GM21723 (cell line): ENCODE results near the gene TMEM178B.
"Not testable (repeated sequence)": the region's sequence is repeated elsewhere in the genome, so short reads cannot be mapped to it uniquely, and the experiment has no call there.

Experiments used
- ATAC-seq: cut with Tn5 transposase; IDR thresholded peaks from one replicate; pipeline ENCODE4 v1.9.1; 2021; ENCODE audit warnings: mild to moderate bottlenecking, moderate library complexity; ENCODE audit not compliant: unreplicated experiment

The TMEM178B gene

DNA sequence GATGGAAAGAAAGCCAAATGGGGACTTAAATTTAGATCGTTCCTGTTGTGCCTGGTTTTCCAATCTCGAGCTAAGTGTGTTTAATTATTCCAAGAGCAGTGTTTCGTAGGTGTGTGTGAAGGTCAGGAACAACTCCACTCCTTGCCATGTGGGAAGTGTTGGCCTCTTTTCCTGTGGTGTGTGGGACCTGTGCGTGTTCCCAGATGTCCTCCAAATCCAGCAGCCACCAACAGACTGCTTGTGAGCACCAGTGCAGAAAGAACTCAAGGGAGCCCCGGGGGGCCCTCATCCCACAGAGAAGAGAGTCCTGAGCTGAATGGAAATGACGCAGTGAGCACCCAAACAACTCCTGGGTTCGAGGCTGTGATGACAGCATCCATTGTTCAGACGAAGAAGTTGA lies 227.7 kb downstream of the TMEM178B start:
- ATAC-seq, result no peak

DNA sequence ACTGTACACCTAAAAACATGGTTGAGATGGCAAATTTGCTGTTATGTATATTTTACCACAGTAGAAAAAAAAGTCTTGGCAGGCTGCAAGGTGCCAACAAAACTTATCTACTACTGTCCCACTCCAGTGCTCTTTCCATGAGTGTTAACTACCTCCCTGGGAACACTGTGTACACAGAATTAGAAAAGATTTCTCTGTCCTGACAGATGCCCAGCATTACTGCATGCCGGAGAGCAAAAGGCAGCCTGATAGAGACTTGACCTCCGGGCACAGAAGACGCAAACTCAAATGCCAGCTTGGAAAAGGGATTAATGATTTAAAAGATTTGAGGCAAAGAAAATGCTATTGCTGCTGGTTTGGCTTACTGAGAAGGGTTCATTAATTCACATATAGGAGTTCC lies 228.8 kb downstream of the TMEM178B start:
- ATAC-seq, result no peak

DNA sequence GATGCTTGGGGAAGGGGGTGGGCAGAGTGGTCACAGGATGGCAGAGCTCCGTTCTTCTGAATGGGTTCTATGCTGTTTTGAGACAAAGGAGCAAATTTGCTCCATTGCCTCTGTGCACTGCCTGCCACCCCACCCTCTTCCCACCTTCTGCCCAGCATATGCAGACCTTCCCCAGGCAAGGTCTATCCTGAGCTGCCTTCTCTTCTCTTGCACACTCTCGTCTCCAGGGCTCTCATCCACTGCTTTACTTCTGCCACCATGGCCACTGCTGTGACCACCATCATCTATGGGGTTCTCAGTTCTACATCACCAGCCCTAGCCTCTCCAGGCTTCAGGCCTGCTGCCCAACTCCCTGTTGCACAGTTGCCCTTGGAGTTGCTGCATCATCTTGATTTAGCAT lies 230.4 kb downstream of the TMEM178B start:
- ATAC-seq, result no peak

DNA sequence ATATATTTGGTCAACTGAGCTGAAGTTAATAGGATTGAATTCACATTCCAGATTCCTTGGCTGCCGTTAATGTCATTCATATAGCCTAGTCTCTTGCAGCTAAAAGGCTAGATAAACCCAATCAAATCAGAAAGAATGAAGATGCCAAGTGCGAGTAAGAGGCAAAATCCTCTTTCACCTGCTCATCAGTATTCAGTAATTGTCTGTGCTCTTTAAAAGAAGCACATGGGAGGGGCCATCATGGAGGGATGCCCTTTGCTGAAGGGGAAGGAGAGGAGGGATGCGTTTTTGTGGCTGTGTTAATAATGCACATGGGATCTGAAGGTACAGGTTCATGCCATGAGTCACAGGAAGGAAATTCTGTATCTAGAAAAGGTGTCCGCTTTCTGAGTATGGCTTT lies 232.2 kb downstream of the TMEM178B start:
- no peak for ATAC-seq

DNA sequence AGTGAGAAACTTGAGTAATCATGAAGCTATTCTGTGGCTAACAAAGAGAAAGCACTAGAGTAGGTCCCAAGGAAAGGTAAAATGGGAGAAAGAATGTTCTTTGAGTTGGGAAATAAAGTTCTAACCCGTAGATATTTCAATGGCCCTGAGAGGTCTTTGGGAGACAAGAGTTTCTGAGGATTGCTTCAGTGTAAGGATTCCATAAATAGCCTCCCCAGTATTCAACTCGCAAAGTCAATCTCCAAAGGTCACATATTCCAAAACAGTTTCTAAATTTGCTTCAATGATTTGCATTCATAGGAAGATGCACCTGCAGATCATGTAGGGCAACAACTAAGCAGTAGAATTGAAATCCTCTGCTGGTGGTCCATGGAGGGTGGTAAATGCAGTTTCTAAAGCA lies 238.5 kb downstream of the TMEM178B start:
- ATAC-seq, result no peak

DNA sequence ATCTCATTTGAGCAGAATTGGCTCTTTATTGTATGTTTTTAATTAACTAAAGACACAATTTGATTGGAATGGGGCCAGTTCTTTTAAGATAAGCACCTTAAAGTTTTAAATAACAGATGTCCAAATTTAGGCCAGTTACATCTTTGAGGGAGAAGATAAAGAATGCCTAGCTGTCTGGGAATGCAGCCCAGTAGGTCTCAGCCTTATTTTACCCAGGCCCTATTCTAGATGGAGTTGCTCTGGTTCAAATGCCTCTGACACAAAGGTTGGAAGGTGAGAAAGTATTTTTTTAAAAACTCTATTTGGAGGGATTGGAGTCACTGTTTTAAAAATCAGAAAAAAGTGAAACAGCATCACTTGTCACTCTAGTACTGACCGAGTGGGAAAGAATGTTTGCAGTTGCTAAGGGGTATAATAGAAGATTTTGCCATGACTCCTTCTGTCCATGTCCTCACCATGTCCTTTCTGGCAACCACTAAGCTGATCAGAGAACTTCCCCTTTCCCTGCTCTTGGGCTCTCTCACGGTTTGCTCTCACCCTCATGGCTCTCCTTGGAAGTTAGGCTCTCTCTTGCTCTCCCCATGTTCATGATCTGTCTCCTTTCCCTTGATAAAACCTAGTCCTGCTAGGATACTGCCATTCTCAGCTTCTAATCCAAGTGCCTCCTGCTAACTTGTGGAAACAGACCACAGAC lies 239.1 kb downstream of the TMEM178B start:
- ATAC-seq, result no peak

DNA sequence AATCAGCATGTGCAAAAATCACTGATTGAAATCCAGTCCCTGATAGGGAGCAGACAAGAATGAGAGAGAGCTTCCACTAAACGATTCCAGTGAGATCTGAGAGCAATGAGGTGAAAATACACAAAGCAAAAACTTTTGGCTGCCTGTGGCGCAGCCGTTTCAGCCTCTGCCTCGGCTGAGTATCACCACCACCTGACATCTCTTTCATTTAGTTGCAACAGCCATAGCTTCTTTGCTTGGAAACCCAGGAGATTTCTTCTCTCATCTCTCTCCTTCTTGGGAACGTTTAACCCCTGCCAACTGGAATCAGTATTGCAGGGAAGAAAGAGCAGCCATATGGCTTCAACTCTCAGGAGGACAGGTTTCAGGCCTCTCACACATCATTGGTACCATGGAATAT lies 240.0 kb downstream of the TMEM178B start:
- ATAC-seq, result no peak

DNA sequence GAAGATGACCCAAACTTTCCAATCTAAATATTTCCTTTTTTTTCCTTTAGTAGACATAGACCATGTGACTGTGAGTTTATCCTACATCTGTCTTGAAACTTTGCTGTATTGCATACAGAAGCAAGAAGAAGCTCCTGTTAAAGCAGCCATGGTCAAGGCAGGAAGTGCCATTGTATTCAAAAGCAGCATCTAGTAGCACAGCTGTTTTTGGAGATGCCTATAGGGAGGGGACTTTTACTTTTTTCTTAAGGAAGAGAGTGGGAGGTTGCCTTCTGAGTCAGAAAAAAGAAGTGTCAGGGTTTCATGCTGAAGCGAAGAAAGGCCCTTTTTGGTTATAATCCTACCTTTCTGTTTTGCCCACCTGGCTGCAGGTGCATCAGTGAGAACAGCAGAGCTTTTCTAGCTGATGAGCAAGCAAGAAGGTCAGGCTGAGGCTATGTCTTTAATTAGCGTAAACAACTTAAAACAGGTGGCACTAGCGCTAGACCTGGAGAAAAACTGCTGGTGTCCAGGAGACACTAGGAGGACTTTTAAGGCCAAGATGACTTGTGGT lies 243.2 kb downstream of the TMEM178B start:
- no peak for ATAC-seq

DNA sequence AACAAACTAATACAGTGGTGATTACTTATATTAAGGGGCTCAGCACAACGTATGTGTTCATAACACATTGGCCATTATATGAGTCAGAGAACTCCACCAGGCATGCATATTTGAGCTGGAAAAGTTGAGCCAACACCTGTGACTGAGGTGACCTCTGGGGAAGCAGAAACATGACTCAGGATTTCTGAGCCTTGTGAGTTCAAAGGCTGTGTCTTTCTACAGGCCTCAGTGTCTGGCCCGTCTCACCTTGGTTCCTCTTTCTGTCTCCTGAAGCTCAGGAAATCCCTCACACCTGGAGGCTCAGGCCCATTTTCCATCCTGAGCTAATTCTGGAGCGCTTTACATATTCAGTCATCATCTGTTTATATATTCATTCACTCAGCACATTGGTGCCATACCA lies 246.4 kb downstream of the TMEM178B start:
- ATAC-seq, result no peak

DNA sequence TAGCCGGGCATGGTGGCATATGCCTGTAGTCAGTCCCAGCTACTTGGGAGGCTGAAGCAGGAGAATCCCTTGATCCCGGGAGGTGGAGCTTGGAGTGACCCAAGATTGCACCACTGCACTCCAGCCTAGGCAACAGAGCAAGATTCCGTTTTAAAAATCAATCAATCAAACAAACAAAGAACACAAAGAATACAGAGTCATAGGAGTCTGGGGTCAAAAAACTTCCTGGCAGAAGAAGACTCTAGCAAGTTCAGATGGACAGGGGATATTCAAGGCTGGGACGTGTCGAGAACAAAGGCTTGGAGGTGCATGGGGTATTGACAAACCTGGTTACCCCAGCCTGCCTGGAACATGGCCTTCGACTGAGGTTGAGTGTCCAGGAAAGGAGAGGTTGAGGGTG lies 248.5 kb downstream of the TMEM178B start:
- no peak for ATAC-seq

DNA sequence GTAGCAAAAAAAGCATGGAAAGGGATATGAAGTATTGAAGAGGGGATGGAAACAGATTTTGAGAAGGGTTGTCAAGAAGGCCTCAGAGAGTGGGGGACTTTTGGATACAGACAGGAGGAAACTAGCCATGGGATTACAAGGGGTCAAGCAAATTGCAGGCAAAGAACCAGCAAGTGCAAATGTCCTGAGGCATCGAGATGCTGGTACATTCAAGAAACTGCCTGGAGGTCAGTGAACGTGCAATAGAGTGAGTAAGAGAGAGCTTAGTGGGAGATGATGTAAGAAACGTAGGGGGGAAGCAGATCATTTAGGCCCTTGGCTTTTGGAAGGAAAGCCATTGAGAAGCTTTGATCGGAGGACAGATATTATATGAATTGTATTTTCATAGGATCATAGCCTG lies 250.0 kb downstream of the TMEM178B start:
- no peak for ATAC-seq

DNA sequence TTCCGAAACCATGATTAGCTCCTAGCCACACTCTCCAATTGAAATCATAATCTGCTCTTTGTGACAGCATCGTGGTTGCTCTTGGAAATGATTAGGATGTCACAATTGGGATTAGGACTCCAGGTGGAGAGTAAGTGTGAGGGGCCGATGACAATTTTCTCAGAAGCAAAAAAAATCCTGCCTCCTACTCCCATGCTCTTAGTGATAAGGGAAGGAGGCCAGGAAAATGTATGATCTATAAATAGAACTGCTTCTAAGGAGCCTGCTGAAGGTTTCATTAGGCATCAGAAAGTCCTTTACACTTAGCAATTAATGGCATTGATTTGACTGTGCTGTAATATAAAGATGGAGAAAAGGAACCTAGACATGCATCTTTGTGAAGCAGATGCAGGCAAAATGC lies 251.0 kb downstream of the TMEM178B start:
- ATAC-seq, result no peak

DNA sequence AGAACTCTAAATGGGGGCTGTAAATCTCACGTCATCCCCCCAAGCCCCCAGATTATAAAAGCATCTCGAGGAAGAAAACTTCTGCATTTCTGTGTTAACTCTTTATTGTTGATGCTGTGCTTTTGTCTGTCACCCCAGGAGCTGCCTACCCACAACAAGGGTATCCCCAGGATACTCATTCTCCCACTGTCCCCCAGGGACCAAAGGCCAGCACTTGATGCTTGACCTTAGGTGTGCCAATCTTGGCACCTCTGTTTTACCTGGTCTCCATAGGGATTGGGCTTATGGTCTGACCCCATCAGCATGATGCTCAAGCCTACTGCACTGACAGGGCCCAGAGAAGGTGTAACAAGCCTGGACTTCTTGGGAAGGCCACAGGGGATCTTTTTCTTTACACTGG lies 251.4 kb downstream of the TMEM178B start:
- ATAC-seq, result no peak

DNA sequence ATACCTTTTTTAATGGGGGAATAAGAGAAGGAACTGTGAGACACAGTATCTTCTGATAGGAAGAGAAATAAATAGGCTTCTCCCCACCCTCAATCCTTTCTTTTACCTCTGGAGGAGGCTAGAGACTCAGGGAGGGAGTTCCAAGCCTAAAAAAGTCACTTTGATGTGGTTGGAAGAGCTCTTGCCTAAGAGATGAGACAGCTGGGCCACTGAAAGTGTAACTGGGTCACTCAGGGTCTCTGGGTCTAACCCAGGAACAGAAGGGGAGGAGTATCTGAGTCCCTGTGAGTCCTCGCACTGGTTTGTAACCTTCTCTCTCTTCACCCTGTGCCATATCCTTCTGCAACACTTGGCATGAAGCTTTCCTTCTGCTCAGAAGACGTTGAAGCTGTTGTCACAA lies 254.4 kb downstream of the TMEM178B start:
- no peak for ATAC-seq

DNA sequence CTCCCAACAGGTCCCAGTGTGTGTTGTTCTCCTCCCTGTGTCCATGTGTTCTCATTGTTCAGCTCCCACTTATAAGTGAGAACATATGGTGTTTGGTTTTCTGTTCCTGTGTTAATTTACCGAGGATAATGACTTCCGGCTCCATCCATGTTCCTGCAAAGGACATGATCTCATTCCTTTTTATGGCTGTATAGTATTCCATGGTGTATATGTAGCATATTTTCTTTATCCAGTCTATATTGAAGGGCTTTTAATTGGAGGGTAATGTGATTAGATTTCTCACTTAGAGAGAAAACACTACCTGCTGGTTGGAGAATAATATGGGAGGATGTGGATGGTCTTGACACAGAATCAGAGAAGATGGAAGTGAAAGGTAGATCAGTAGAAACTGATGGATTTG lies 256.4 kb downstream of the TMEM178B start:
- not testable (repeated sequence) for ATAC-seq

DNA sequence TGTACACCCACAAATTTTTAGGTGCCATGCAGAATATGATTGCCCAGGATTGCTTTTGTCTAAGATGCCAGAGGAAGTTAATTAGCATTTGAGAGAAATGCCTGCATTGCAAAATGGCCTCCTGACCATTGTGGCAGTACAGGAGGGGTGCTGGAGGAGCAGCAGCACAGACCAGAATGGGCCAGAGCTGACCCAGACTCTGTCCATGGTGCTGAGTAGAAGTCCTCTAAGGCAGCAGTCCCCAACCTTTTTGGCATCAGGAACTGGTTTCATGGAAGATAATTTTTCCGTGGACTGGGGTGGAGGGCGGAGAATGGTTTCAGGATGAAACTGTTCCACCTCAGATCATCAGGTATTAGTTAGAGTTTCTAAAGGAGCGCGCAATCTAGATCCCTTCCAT lies 259.6 kb downstream of the TMEM178B start:
- ATAC-seq, result no peak

DNA sequence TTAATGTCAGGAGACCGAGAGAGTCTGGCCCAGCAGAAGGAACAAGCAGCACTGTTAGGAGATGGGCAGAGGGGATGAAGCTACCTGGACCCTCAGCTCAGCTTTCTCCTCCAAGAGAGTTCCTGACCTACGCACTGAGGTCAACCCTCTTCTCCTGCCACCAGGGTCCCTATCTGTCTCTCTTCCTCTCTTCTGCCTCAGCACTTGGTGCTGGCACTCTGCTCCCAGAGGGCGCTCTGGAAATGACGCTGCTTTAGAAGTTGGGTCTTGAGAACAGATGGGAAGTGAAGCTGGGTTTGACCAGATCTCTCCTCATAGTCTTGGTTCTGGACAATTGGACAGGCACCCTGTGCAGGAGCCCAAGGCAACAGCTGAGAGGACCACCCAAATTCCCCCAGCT lies 261.3 kb downstream of the TMEM178B start:
- ATAC-seq, result no peak

DNA sequence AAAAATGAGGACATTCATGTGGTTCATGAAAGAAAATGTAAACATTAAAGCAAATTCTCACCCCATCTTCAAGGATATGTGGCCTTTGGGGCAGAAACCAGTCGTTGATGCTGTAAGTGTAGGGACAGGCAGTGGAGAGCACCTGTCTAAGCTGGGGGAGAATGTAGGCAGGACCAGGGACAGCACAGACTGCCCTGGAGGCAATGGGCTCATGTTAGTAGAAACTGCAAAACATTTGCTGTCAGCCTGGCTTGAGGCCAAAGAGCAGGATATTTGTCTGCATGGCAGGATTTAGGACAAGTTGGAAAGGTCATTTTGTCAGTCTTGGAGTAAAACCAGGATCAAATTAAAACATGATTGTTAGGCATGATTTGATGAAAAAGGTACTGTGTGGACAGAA lies 265.7 kb downstream of the TMEM178B start:
- ATAC-seq, result no peak

DNA sequence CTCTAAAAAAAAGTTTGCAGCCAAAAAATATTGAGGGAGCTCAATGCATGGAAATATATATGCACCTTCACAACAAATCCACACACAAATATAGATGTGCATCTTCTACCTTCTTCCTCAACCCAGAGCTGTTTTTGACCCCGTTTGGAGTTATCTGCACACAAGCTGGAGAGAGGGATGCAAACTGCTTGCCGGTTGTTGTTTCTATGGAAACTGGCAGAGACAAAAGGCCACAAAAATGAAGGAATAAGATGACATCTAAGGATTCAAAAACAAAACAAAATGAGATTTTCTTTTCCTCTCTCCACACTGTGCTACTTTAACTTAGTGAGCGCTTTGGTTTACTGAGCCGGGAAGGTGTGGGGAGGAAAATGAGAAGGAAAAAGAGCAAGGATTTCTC lies 267.1 kb downstream of the TMEM178B start:
- no peak for ATAC-seq

DNA sequence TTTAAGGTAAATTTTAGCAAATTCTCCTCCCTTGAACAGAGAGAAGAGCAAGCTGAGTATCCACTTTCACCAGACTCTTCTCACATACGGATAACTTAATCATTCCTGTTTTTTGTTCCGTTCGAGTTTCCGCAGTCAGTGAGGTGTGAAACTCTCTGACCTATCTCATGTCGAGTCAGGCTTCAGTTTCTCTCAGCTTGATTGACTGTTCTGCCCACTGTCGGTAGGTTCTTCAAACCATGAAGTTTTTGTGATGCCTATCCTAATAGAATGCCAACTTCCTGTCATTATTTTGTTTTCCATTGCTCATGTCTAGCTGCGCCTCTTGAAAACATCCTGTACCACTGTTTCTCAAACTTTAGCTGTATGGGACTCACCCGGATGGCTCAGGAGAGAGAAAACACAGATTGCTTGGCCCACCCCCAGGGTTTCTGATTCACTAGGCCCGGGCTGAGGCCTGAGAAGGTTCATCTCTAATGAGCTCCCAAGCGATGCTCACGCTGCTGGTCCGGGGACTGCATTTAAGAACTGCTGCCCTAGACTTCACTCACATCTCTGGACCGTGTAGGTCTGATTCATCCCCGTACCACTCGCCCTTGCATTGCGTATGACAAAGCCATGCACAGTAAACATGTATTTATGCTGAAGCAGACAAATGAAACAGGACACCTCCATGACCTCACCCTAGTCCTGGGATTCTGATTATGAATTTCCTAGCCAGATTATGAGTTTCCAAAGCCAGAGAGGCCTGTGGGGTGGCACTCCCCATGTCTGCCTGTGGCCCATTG lies 269.0 kb downstream of the TMEM178B start:
- no peak for ATAC-seq

DNA sequence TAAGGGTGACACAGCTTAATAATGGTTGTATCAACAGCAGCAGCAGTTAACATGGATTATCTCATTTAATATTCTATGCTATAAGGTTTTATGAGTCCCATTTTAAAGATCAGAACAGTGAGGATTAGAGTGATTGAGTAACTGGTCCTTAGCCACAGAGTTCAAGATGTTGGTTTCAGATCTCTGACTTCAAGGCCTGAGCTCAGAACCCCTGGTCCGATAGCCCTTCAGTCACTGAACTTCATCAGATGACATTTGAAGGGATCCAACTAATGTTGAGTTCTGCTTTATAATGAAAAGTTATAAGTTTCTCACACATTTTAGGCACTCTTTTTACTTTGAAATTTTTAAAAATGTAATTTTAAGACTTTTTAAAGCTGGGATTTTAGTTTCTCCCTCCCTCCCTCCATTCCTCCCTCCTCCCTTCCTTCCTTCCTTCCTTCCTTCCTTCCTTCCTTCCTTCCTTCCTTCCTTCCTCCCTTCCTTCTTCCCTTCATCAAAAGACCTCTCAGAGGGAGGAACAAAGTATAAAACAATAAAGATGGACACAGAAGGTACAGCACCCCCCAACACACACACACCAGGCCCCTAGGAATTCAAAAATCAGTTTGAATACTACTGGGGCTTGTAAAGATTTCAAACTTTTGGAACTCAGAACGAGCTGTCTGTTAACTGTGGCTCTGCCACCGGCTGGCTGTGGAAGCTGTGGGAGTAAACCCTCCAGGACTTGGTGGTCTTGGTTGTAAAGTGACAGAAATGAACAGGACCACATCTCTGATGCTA lies 270.5 kb downstream of the TMEM178B start:
- no peak for ATAC-seq

DNA sequence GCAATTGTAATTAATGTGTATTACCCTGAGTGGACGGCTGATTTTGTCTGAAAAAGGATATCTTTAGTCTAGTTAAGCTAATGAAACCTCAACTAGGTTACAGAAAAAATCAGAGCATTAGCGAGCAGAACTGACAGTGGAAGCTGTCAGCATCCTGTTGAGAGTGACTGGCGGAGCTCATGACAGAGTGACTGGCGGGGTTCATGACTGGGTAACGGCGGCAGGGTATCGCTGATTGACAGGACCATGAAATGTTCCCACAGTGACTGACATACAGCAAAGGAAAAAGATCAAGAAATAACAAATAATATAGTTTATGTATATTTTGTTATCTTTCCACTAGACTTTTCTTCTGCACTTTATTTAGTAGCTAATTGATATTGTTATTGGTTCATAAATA lies 274.9 kb downstream of the TMEM178B start:
- no peak for ATAC-seq
